IPS-NIHi7 (cell line): ENCODE results near the gene CHAT.
A peak's percentile ranks its signal among the peaks of the same experiment; 100 is the strongest.
"Not testable (repeated sequence)": the region's sequence is repeated elsewhere in the genome, so short reads cannot be mapped to it uniquely, and the experiment has no call there.

Source experiments
- DNase-seq: peaks from one replicate; pipeline ENCODE4 v3.0.0; 2012; ENCODE audit warnings: mixed read lengths; ENCODE audit errors: extremely low spot score

The CHAT gene

GRCh38 chr10:49653273-49653929, 39.6 kb downstream of the CHAT start:
- DNase-seq: peak; percentile 5

GRCh38 chr10:49654036-49654693, 40.3 kb downstream of the CHAT start:
- DNase-seq: peak; percentile 12

GRCh38 chr10:49655099-49655498, 41.3 kb downstream of the CHAT start:
- peak; percentile 6 for DNase-seq

- peak; percentile 3 for DNase-seq
Measured at GRCh38 chr10:49656845-49657493, 43.1 kb downstream of the CHAT start.

- peak; percentile 2 for DNase-seq
Measured at GRCh38 chr10:49657606-49658005, 43.8 kb downstream of the CHAT start.

- DNase-seq: peak; percentile 26
Measured at GRCh38 chr10:49661140-49661856, 47.5 kb downstream of the CHAT start.

- DNase-seq: peak; percentile 7
Measured at GRCh38 chr10:49662169-49662830, 48.5 kb downstream of the CHAT start.

- DNase-seq: peak; percentile 6
Measured at GRCh38 chr10:49663596-49663995, 49.8 kb downstream of the CHAT start.

- DNase-seq: peak; percentile 4
Measured at GRCh38 chr10:49664006-49664841, 50.4 kb downstream of the CHAT start.

GRCh38 chr10:49664842-49665355, 51.1 kb downstream of the CHAT start:
- peak; percentile 6 for DNase-seq

- peak; percentile 4 for DNase-seq
Measured at GRCh38 chr10:49666054-49666615, 52.3 kb downstream of the CHAT start.

- no peak for DNase-seq
Measured at GRCh38 chr10:49666685-49667084, 52.8 kb downstream of the CHAT start.

GRCh38 chr10:49667991-49668390, 54.2 kb downstream of the CHAT start:
- DNase-seq: no peak

- no peak for DNase-seq
Measured at GRCh38 chr10:49668684-49669083, 54.8 kb downstream of the CHAT start.

GRCh38 chr10:49678827-49679479, 65.1 kb downstream of the CHAT start:
- no peak for DNase-seq

- DNase-seq: peak; percentile 94
Measured at GRCh38 chr10:49679480-49679893, 65.7 kb downstream of the CHAT start, which contains the start of gene C10orf53. C10orf53 (plus strand) TSS chr10:49679651; CDS start chr10:49679698, 47 bp downstream.

- not testable (repeated sequence) for DNase-seq
Measured at GRCh38 chr10:49682449-49682848, 68.6 kb downstream of the CHAT start.

- no peak for DNase-seq
Measured at GRCh38 chr10:49682879-49683278, 69.0 kb downstream of the CHAT start.

GRCh38 chr10:49686651-49687050, 72.8 kb downstream of the CHAT start:
- no peak for DNase-seq
